GM19025 (cell line): ENCODE measurements around the gene C1orf115.

Experiments used
- ATAC-seq: cut with Tn5 transposase; IDR thresholded peaks from one replicate; pipeline ENCODE4 v1.9.1; 2021; ENCODE audit warnings: mild to moderate bottlenecking, low read depth, moderate library complexity; ENCODE audit not compliant: unreplicated experiment

C1orf115 gene

GRCh38 chr1:220692436-220693228 is 2.5 kb downstream of the C1orf115 start:
- no peak for ATAC-seq

GRCh38 chr1:220694866-220695382 is 4.8 kb downstream of the C1orf115 start:
- ATAC-seq: no peak

GRCh38 chr1:220695426-220695825 is 5.3 kb downstream of the C1orf115 start:
- no peak for ATAC-seq

- ATAC-seq: no peak
These were observed 6.2 kb downstream of the C1orf115 start for GRCh38 chr1:220696226-220696862.

- ATAC-seq: no peak
These were observed 6.7 kb downstream of the C1orf115 start for GRCh38 chr1:220696863-220697231.

GRCh38 chr1:220697326-220697725 is 7.2 kb downstream of the C1orf115 start:
- no peak for ATAC-seq

- ATAC-seq: no peak
These were observed 8.4 kb downstream of the C1orf115 start for GRCh38 chr1:220698607-220699016.

- ATAC-seq: no peak
These were observed 8.9 kb downstream of the C1orf115 start for GRCh38 chr1:220699044-220699443.

- ATAC-seq: no peak
These were observed 10.5 kb downstream of the C1orf115 start for GRCh38 chr1:220700556-220701179.

- no peak for ATAC-seq
These were observed 11.8 kb downstream of the C1orf115 start for GRCh38 chr1:220701974-220702373.

GRCh38 chr1:220702733-220703270 is 12.6 kb downstream of the C1orf115 start:
- no peak for ATAC-seq

- no peak for ATAC-seq
These were observed 13.1 kb downstream of the C1orf115 start for GRCh38 chr1:220703305-220703704.

GRCh38 chr1:220705782-220706181 is 15.6 kb downstream of the C1orf115 start:
- no peak for ATAC-seq

- no peak for ATAC-seq
These were observed 16.3 kb downstream of the C1orf115 start for GRCh38 chr1:220706480-220706879.

GRCh38 chr1:220707160-220707559 is 17.0 kb downstream of the C1orf115 start:
- ATAC-seq: no peak

- no peak for ATAC-seq
These were observed 18.1 kb downstream of the C1orf115 start for GRCh38 chr1:220708244-220708643.

- no peak for ATAC-seq
These were observed 19.0 kb downstream of the C1orf115 start for GRCh38 chr1:220708936-220709801.

- ATAC-seq: no peak
These were observed 20.2 kb downstream of the C1orf115 start for GRCh38 chr1:220710333-220710732.

GRCh38 chr1:220711056-220711809 is 21.1 kb downstream of the C1orf115 start:
- peak; percentile 84 for ATAC-seq
